ENCODE measurements around the gene ZNF621. TPM values are rescaled to one million over a fixed set of nuclear protein-coding genes. Genes with fewer than 3 reads are reported as not detected.
"Not testable (repeated sequence)": the region's sequence is repeated elsewhere in the genome, so short reads cannot be mapped to it uniquely, and the experiment has no call there.

Gene ZNF621
- total RNA-seq, 2 experiments from 2014 or later = 19.1 to 20.1 TPM

DNA sequence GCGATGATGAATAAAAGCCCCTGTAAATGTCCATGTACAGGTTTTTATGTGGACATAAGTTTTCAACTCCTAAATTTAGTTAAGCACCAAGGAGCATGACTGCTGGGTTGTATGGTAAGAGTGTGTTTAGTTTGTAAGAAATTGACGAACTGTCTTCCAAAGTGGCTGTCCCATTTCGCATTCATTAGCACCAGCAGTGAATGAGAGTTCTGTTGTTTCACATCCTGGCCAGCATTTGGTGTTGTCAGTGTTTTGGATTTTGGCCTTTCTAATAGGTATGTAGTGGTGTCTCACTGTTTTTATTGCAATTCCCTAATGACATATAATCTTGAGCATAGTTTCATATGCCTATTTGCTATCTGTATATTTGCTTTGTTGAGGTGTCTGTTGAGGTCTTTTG, 3.7 kb downstream of the ZNF621 start:
- CTCF ChIA-PET = no interaction called here
- POLR2A ChIA-PET = no interaction called here

DNA sequence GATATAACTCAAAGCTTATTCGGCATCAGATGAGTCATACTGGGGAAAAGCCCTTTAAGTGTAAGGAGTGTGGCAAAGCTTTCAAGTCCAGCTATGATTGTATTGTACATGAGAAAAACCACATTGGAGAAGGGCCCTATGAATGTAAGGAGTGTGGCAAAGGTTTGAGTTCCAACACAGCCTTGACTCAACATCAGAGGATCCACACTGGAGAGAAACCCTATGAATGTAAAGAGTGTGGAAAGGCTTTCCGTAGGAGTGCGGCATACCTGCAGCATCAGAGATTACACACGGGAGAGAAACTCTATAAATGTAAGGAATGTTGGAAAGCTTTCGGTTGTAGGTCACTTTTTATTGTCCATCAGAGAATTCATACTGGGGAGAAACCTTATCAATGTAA, 7.5 kb downstream of the ZNF621 start:
- CTCF ChIA-PET = no interaction called here
- POLR2A ChIA-PET = no interaction called here

DNA sequence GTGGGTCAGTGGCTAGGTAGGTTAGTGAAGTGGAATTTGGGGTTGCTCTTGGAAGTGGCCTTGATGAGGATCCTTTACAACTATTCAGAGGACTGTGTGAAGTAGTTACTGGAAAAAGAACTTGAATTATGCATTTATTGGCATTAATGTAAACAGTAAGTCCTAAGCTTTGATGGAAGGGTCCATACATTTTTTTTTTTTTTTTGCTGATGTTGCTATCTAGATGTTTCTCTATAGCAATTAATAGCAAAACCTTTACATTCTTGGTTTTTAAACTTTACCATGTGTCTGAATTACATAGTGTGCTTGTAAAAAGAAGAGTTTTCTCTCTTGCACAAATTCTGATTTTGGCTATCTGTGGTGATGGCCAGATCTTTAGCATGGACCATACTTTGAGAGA, 9.5 kb downstream of the ZNF621 start:
- CTCF ChIA-PET = no interaction called here
- POLR2A ChIA-PET = no interaction called here

DNA sequence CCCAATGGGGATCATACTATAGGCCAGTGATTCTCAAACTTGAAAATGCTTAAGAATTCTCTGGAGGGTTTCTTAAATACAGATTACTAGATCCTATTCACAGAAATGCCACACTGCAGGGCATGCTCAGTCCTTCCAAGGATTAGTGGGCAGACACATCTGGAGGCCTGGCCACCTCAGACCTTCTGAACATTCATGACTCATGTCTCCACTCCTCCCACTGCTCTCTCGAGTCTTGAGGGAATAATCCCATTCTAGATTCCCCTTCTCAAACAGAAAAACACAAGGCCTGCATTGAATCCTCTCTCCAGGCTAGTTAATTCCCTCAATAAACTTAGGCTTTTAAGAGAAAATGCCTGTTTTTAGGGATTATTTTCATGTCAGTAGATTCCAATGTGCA, 22.1 kb downstream of the ZNF621 start:
- POLR2A ChIA-PET = no interaction called here
- CTCF ChIA-PET = no interaction called here

DNA sequence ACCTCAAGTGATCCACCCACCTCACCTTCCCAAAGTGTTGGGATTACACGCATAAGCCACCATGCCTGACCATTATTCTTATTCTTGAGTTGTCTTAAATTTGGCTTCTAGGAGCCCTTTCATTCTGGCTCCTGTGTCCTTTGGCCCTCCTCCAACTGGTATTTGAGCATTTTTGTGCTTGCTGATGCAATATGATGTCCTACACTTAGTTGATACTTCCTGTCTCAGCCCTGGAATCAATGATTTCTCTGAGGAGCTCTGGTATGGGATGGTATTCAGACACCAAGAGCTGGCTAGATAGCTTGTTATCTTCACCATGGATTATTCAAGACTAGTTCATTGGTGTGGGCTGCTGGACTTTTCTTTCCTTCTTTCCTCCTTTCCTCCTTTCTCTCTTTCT, 25.4 kb downstream of the ZNF621 start:
- ChIA-PET POLR2A (no interaction called here), CTCF (no interaction called here)

DNA sequence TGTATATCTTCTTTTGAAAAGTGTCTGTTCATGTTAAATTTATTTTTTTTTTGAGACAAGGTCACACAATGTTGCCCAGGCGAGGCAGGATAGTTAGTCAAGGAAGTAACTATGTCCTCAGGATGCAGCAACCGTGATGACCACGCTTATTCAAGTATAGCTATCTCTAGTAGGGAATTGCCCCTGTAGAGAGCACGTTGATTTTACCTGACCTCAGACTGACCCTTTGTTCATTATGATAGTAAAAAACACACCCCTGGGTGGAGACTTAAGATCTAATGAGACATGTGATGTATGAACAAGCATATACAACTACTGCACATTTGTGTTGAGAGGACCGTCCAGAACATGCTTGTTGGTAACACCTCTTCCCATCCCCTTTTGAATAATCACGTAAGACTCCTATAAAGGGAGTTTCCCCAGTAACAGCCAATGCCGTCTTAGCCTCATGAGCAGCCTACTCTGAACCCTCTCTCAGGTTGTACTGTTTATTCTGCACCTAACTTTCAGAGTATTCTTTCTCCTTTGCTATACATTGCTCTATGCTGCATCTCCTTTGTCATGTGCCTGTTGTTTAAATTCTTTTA, 32.9 kb downstream of the ZNF621 start:
- ChIA-PET CTCF (no interaction called here), POLR2A (no interaction called here)

DNA sequence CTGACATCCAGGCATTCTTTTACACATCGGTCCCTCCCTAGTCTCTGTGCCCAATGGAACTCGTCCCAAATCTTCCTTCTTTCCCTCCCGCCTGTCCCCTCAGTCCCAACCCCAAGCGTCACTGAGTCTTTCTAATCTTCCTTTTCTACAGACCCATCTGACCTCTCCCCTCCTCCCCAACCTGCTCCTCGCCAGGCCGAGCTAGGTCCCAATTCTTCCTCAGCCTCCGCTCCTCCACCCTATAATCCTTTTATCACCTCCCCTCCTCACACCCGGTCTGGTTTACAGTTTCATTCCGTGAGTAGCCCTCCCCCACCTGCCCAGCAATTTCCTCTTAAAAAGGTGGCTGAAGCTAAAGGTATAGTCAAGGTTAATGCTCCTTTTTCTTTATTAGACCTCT, 37.7 kb downstream of the ZNF621 start:
- CTCF ChIA-PET, POLR2A ChIA-PET: not testable (repeated sequence)

DNA sequence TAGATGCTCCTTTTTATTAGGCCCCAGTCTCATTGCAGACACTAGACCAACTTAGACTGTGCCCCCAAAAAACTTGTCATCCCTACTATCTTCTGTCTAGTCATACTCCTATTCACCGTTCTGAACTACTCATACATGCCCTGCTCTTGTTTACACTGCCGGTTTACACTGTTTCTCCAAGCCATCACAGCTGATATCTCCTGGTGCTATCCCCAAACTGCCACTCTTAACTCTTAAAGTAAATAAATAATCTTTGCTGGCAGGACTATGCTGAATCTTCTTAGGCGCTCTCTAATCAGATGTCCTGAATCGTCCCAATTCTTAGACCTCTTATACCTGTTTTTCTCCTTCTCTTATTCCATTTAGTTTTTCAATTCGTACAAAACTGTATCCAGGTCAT, 40.9 kb downstream of the ZNF621 start:
- POLR2A ChIA-PET, CTCF ChIA-PET: not testable (repeated sequence)

DNA sequence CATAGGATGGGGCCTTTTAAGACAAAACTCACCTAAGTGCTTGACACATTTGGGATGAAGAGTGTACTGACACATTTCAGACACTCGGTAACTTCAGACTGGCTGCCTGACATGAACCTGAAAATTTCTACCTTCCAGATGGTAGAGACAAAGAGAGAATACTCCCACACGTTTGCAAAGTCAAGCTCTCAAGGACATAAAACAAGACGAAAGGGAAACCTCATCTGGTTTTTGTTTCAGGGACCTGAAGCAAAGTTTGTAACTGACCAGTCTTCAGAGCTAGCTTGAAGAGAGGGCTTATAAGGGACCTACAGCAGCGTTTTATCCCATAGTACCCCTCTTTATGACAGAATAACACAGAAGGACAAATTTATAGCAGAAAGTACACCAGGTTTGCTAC, 41.9 kb downstream of the ZNF621 start:
- CTCF ChIA-PET = interaction anchor here (0.6 kb wide), 1 partner anchor 81 kb away, joined by 5 read pairs; no protein-coding TSS in a partner anchor
- POLR2A ChIA-PET = no interaction called here

DNA sequence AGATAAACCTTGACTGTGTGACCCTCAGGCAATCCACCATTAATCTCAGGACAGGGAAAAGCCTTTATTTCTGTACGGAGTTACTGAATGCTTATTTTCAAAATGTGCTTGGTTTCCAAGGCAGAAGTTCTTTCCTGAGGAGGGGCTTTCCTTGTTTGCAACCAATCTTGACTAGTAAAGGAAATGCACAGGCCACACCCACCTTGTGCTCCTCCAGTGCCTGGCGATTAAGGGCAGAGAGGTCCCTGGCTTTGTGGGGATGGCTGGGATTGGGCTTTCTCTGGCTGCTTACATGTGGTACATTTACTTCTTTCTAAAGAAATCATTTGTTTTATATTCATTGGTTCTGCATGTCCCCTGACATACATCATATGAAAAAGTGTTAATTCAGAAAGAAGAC, 47.8 kb downstream of the ZNF621 start:
- CTCF ChIA-PET = no interaction called here

DNA sequence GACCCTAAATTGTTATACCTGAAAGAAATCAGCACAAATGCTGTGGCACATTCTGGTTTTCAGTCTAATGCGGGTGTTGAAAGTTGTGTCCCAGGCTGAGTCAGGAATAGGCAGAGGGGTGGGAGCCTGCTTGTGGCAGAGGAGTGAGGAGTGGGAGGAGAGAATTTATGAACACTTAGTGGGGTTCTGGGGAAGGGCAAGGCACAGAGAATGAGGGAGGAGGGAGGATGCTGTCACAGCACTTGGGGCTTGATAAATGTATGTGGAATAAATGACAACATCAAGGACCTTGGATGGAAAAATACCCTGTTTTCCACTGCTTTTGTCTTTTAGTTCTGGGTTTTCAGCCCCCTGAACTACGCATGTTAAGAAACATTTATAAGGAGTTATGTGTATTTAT, 49.3 kb downstream of the ZNF621 start:
- POLR2A ChIA-PET = no interaction called here
- CTCF ChIA-PET = no interaction called here

More for the DNA sequence above, 47.8 kb downstream of the ZNF621 start:
- POLR2A ChIA-PET = no interaction called here

DNA sequence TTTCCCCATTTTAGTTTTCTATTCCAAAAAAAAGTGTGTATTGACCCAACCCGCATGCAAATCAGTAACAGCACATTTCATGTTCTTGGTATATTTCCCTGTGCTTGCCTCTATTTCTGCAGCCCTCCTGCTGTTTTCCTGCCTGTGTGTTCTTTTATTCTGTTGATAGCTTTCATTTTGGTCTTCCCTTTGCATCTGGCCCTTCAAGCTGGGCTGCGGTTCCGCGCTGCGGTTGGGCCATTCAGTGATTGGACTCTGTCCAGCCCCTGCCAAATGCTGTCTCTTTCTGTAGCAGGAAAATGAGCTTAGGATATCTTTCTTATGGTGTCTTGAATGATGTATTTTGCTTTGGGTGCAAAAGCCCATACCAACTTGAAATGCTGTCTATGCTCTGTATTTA, 49.9 kb downstream of the ZNF621 start:
- ChIA-PET POLR2A (no interaction called here), CTCF (no interaction called here)

DNA sequence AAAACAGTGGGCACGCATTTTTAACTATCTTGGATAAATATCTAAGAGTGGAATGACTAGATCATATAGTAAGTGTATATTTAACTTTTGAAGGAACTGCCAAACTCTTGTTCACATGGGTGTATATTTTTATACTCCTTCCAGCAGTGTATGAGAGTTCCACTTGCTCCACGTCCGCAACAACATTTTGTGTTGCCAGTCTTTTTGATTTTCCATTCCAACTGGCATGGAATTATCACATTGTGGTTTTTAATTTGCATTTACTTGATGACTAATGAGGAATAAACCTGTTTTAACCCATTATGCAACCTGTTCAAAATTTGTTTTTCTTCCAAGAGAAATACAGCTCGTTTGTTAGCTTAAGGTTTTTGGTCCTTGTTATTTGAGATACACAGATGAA, 51.6 kb downstream of the ZNF621 start:
- CTCF ChIA-PET = no interaction called here

DNA sequence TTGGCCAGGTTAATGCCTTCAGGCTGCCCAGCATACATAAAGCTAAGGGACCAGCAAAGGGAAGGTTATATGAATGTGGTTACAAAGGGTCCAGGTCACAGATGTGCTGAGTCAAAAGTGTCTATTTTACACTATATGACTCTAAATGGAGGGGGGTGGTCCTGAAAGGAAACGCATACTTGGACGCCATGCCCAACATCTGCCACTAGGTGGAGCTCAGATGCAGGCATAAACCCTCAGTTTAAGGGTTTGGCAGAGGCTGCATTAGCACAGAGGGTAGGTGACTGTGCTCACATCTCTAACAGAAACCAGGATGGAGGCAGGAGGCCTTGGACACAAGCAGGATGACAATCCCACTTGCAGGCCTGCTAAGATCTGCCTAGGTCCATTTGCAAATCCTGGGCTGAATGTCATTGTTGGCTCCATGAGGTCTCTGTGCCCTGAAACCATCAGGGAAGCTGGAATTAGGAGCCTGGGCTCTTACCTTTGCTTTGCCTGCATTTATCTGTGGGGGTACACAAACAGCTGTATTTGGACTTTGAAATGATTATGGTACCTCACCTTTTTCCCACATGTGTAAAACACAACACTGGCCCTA, 55.8 kb downstream of the ZNF621 start:
- CTCF ChIA-PET = interaction anchor here (0.8 to 1.5 kb wide), 4 partner anchors 18 to 1302 kb away, joined by 3 to 4 read pairs (median 4); no protein-coding TSS in a partner anchor
- POLR2A ChIA-PET = no interaction called here

More for the DNA sequence above, 51.6 kb downstream of the ZNF621 start:
- POLR2A ChIA-PET = no interaction called here

DNA sequence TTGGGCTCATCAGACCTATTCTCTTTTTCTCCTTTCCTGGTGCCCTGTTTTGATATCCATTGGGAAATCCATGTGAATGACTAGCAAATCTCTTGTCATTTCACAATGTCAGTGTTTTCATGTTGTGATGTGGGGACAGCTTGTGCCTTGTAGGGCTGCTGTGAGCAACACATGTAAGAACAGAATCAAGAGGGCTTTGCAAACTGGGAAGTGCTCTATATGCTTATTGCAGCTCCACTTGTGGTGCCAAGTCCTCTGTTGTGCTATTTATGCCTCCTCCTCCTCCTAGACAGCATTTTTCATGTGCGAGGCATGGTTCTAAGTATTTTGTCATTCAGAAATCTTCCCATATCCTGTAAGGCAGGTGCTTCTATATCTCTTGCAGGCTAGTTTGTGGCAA, 56.4 kb downstream of the ZNF621 start:
- POLR2A ChIA-PET = no interaction called here

DNA sequence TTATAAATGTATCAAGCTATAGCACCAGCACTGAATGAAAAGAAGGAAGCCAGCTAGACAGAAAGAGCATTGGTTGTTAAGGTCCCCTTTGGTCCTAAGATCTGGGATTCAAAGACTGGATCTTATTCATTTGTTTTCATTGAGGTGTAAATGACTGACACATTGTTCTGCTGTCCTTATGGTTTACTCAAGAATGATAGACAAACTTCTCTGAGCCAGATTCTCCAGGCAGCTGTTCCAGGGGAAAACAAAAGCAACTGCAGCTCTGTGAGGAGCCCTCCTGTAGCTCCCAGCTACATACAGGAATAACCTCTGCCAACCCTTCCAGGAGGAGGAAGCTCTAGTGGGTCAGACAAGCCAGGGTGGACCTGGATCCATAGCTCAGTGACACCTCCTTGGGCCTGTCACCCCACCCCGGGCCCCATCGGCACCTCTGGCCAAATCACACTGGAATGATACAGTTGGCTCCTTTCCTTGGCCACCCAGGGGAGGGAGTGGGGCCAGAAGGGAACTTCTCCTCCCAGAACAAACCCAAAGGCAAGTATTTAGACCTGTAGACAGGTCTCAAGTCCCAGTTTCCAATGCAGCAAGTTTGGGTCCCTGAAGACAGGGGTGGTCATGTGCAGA, 57.8 kb downstream of the ZNF621 start:
- ChIA-PET CTCF (no interaction called here), POLR2A (no interaction called here)

More for the DNA sequence above, 56.4 kb downstream of the ZNF621 start:
- CTCF ChIA-PET = interaction anchor here (0.8 to 1.5 kb wide), 3 partner anchors 18 to 610 kb away, joined by 3 to 4 read pairs (median 3); no protein-coding TSS in a partner anchor

DNA sequence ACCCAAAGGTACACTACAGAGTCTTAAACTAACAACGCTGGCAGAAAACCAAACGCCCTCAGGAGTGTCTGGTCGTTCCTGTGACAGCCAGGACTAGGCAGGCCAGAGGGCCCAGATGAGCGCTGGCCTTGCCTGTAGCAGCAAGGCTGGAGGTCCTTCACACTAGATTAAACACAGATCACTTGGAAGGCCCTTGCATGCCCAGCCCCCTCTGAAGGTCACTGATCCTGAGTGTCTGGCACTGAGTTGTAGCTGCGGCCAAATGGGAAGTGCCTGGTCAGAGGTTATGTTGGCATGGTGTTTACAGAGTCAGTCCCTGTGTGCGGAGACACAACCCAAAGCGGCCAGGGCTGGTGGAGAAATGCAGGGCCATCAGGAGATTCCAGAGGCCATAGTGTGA, 58.9 kb downstream of the ZNF621 start:
- ChIA-PET CTCF (interaction anchor here (1.0 to 1.5 kb wide), 2 partner anchors 630 to 1306 kb away, joined by 3 read pairs; no protein-coding TSS in a partner anchor), POLR2A (no interaction called here)

DNA sequence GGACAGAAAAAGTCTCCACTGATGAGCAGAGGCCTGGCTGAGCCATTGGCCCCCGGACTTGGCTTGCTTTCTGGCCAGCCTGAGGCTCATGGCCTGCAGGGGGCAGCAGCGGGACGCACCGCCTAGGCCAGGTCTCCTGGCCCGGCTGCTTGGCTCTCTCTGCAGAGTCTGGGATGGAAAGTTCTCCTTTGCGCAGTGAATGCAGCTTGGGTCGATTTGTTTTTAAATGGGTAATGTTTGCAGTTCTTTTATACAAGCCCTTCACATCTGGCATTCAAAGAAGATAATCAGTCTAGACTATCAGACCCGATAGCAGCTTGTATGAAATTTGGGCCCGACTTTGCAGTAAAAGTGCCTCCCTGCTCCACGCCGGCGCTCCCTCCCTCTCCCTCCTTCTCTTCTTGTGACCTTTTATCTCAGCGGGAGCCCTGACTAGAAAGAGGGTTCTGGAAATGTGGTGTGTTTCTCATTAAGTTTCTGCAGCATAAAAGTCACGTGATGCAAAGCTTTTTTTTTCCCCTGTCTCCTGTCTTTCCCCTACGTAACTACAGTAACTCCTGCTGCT, 59.9 kb downstream of the ZNF621 start:
- ChIA-PET POLR2A (no interaction called here), CTCF (interaction anchor here (0.8 to 1.5 kb wide), 4 partner anchors 629 to 1305 kb away, joined by 3 to 4 read pairs (median 3); no protein-coding TSS in a partner anchor)

DNA sequence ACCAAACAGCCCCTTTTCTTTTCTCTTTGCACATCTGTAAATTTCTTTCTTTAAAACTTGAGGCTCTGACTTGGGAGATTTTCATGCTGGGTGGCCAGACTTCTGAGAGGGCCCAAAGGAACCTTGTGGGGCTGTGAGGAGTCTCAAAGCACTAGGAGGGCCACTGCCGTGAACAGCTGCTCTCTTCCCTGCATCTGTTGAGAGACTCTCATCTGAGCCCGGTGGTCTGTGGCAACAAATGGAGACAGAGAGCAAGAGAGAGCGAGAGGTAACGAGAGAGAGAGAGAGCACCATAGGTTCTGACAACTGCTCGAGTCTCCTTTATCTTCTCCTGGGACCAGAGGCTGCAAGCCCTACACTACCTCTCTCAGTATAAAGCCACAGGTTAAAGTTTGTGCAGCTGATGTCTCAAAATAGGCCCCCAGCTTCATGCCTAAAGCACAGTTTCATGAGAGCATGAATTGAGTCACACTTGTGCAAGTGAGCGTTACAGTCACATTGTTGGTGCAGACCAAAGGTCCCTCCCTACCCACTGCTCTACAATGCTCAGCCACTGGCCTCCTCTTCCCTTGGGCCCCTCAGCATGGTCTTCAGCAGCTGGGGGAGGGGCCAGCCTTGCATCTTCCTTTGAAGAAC, 60.7 kb downstream of the ZNF621 start:
- CTCF ChIA-PET = interaction anchor here (0.8 to 1.4 kb wide), 2 partner anchors 1290 to 1295 kb away, joined by 3 to 4 read pairs; no protein-coding TSS in a partner anchor
- POLR2A ChIA-PET = no interaction called here

DNA sequence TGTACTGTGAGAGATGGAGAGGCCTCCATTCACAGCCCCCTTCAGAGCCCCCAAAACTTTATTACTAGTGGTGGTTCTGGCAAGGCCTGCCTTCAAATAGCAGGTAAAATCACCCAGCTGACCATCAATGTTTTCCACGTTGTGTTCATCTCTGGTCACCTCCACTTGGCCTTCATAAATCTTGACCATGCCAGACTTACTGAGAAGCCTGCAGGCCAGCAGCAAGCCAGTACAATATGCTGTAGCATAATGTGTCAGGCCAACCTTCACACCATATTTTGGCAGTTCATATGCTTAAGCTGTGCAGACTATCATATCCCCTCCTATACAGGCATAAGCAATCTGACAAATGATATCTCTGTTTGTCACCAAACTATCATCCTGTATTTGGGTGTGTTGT, 62.1 kb downstream of the ZNF621 start:
- CTCF ChIA-PET = interaction anchor here (0.8 kb wide), 1 partner anchor 19 kb away, joined by 3 read pairs; no protein-coding TSS in a partner anchor
- POLR2A ChIA-PET = no interaction called here
